ACHN (cell line): ENCODE results near the gene FAM163B.

Experiments used
- DNase-seq: peaks from one replicate; pipeline ENCODE4 v3.0.0-alpha.2; 2015
- in situ Hi-C: cut with HindIII; loops from 2 replicates; pipeline ENCODE4 v1.10.0; 2017; ENCODE audit warnings: low sequenced_read_pairs, low pct_ligation_motif_present, low pct_unique_long_range_greater_than_20kb

Gene FAM163B

DNA sequence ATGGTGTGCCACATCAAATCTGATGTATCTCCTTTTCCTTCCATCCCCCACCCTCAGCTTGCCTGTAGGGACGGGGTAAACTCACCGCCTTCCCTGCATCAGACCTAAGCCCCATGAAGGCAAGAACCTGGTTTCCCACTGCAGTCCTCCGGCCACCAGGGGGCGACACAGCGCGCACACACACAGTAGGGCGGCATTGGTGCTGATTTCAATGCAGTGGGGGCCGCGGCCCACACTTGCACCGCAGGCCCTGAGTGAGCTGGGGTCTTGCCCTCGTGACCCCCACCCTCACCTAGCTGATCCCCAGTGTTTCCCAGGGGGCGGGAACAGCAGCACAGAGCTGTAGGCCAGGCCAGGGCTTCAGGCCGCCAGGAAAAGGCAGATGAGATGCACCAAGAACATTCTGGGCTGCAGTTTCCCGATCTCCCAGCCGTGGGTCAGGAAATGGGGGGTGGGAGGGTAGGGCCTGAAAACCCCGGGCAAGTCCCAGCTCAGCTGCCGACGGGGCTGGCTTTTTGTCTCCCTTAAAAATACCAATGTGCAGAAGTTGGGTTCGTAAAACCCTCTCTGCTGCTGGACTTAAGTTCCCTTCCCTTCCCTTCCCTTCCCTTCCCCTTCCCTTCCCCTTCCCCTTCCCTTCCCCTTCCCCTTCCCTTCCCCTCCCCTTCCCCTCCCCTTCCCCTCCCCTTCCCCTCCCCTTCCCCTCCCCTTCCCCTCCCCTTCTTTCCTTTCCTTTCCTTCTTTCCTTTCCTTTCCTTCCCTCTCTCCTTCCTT is 19.5 kb downstream of the FAM163B start:
- in situ Hi-C loops = no loop called here
- no peak for DNase-seq

DNA sequence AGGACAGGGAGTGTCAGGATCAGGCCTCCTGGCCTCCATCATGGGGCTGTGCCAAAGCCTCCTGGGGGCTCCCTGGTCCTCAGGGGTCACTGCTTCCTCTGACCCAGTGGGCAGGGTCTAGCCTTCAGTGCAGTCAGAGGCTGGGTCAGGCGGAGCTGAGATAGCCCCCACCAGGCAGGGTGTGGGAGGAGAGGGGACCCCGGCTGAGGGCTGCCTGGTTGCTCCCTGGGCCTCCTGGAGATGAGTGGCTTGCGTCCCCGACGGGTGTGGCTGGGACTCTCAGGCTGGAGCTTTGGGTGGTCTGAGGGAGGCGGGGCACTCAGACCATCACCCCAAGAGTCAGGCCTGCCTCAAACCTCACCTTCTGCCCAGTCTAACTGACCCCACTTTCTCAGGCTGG is 21.7 kb downstream of the FAM163B start:
- in situ Hi-C loops = no loop called here
- DNase-seq = no peak

DNA sequence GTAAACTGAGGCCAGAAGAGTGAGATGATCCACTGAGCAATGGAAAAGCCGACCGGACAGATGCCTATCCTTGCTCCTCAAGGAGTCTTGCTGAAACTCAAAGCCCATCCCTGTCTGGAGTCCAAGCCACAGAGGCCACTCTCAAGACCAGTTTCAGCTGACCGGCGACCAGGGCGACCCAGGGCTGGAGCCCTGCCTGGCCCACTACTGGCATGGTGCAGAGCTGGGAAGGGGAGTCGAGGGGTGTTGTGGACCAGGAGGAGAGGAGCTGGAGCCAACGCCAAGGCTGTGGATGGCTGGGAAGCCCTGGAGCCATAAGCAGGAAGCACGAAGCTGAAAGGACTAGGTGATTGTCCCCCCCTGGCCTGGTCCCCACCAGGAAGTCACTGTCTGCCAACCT is 22.1 kb downstream of the FAM163B start:
- no peak for DNase-seq
- in situ Hi-C loops = no loop called here

GRCh38 chr9:133585481-133586351 is 23.5 kb downstream of the FAM163B start:
- no peak for DNase-seq
- in situ Hi-C loops = no loop called here

DNA sequence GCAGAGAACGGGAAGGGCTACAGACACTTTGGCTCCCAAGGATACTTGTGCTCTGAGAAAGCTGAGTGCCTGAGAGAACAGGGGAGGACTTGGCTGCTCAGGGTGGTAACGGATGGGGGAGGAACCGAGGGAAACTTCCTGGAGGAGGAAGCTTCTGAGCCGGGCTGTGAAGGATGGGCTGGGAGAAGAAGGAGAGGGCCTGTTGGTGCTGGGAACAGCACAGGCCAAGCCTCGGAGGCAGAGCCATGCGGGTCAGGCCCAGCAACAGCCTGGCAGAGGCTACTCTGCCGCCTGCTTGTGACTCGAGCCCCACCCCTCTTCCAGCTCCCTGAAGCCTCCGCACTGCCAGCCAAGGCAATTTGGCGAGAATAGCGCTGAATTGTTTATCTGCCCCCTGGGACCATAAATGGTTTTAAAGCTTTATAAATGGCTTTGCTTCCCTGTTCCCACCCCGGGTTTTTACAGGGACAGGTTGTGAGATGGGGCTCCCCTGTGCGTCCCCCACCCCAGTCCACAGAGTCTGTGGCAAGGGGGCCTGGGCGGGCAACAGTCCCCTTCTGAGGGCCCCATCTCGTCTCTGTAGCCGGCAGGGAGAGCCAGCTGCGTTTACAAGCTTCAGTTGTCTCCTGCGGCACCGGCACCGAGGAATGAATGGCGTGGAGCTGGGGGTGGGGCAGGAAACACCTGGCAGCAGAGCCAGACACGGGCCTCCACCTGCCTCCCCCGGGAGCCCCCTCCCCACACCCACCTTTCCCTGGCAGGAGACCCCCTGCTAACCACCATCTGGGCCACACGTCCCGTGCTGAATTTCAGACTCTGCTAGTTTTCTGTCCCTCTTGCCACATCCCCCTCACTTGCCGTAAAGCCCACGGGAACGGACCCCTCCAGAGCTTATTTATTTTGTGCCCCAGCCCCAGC is 24.4 kb downstream of the FAM163B start:
- in situ Hi-C loops = no loop called here
- no peak for DNase-seq

DNA sequence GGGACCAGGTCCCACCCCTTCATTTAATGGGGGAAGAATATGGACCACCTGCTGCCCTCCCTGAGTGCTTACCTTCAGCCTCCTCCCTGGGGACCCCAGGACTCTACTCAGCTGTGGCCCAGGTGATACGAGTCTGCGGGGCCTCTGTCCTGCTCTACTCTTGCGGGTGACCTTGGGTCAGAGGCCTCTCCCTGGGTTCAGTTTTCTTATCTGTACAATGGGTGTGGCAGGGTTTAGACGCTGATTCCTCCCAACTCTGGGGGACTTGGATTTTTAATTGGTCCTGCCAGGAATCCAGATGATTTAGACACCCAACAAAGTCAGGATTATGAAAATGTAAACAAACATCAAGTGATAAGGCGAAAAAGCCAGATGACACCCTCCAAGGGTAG is 25.0 kb downstream of the FAM163B start:
- no peak for DNase-seq
- in situ Hi-C loops = no loop called here

DNA sequence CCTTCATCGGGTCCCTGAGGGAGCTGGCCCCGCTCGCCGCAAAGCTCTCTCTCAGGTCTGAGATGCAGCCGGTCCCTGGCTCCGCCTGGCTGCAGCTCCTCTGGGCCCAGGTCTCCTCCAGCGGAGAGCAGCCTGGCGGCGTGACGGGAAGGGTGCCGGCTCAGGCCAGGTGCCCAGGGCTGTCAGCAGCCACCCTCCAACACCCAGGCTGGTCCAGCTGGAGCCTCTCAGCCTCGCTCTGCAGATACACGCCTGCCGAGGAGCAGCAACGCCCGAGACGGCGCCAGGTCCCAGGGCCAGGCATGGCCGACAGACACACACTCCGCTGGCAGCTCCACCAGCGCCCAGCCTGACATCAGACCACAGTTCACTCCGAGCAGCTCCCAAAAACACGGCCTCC is 25.6 kb downstream of the FAM163B start:
- no peak for DNase-seq
- in situ Hi-C loops = no loop called here

DNA sequence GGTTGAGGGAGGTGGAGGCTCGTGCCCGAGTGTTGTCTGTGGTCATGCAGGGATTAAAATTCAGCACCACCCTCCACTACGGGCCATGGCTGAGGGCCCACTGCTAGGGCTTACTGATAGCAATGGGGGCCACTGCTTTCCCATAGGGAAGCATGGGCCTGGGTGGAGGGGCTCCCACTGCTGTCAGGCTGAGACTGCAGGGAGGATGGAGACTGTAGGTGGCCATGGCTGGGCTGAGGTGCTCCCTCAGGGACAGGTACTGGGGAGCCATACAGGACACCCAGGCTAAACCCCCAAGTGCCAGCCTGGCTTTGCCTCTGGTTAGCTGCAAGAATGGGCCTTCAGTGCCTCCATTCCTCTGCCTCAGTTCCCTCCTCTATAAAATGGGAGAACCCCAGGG is 26.1 kb downstream of the FAM163B start:
- DNase-seq = no peak
- in situ Hi-C loops = no loop called here

GRCh38 chr9:133582501-133583045 is 26.6 kb downstream of the FAM163B start:
- DNase-seq = no peak
- in situ Hi-C loops = no loop called here

- DNase-seq = no peak
- in situ Hi-C loops = no loop called here
Measured at GRCh38 chr9:133581513-133582343, 27.5 kb downstream of the FAM163B start.

DNA sequence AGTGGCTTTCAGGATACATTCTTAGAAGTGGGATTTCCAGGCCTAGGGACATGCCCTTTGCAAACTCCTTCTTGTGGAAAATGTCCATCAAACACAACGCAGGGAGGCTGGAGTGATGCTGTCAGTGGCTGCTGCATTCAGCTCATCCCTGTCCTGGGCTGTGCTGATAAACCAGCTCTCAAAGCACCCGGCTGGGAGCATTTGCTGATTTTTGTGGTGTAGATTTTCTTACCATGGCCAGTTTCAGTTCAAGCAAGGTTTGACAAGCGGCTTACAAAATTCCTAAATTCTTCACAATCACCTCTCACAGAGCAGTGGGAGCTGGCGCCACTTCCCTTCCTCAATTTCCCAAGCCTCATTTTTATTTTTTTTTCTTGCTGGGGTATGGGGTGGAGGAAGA is 28.2 kb downstream of the FAM163B start:
- in situ Hi-C loops = no loop called here
- DNase-seq = no peak

GRCh38 chr9:133580419-133580738 is 28.8 kb downstream of the FAM163B start:
- in situ Hi-C loops = no loop called here

DNA sequence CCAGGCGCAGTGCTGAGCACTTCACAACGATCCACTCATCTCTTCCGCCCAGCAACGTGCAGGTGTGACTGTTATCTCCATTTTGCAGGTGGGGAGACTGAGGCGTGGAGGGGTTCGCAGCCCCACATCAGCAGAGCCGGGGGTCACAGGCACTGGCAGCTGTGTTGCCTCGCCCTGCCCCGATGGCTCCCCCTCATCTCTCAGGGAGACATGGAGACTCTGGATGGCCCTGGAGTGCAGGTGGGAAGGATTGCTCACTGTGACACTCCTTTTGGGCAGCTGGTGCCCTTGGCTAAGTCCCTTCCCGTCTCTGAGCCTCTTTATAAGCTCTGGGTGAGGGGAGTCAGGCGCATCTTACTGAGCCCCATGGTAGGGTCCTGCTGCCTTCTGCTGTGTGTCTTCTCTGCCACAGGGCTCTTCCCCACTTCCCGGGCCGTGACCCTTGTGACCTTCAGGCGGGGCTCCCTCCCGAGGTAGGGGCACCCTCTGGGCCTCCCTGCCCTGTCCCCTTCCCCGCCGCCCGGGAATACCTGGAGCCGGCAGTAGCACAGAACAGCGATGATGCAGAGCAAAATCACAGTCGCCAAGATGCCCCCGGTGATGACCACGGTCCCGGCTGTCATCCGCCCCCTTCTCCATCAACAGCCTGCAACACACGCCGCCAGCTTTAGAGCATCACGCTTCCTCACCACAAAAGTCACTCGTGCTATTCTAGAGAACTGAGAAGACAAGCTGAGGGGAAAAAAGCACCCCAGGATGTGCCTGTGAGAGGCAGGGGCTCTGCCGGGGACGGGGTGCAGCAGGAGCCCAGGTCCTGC is 29.4 kb downstream of the FAM163B start:
- DNase-seq = no peak
- in situ Hi-C loops = no loop called here

More at GRCh38 chr9:133580419-133580738, 28.8 kb downstream of the FAM163B start:
- DNase-seq = no peak

- in situ Hi-C loops = no loop called here
- DNase-seq = no peak
Measured at GRCh38 chr9:133578524-133579441, 30.4 kb downstream of the FAM163B start.

DNA sequence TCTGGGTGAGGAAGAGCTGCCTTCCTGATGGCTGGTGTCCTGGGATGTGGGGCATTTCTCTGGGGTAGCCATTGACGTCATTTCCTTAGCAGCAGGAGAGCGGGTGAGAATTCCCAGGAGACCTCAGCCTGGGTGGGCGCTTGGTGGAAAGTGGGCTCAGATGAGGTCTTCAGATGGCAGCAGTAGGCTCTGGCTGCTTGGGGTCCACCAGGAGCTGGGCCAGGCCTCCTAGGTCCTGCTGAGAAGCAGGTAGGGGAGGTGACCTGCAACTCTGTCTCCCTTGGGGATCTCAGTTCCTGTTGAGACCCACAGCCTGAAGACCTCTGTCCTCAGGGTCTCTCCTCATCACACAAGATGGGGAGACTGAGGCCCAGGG is 31.5 kb downstream of the FAM163B start:
- in situ Hi-C loops = no loop called here
- DNase-seq = no peak
